Esophagus muscularis mucosa (tissue), 4 donors: ENCODE results near the gene EIF2B1. TPM values are rescaled to one million over a fixed set of nuclear protein-coding genes. Genes with fewer than 3 reads are reported as not detected.

Source experiments
- DNase-seq: peaks from one replicate; pipeline ENCODE4 v3.0.0-alpha.2; 2017; ENCODE audit errors: extremely low spot score
- H3K27ac ChIP-seq, 4 donors: fragments of 200-600 bp; sonication (generic); replicated peaks in 1 of 4; 1 replicate in 3 of 4; 2 replicates in 1 of 4; pipeline ENCODE4 v1.5.1; 2016 to 2019; ENCODE audit warnings: mild to moderate bottlenecking in 1 of 4
- H3K27me3 ChIP-seq, 4 donors: fragments of 200-600 bp; sonication (generic); one replicate each; pipeline versions ENCODE4 v1.5.1 to v1.6.0; 2016 to 2019
- H3K36me3 ChIP-seq, 4 donors: fragments of 200-600 bp; sonication (generic); one replicate each; pipeline ENCODE4 v1.5.1; 2016 to 2019
- H3K4me1 ChIP-seq, 4 donors: fragments of 200-600 bp; sonication (generic); one replicate each; pipeline ENCODE4 v1.5.1; 2016 to 2019
- H3K4me3 ChIP-seq, 4 donors: fragments of 200-600 bp; sonication (generic); 1 replicate in 2 of 4; 2 replicates in 2 of 4; pipeline ENCODE4 v1.5.1; 2016 to 2019; ENCODE audit warnings: mild to moderate bottlenecking in 4 of 4, moderate library complexity in 1 of 4
- H3K9me3 ChIP-seq, 4 donors: fragments of 200-600 bp; sonication (generic); 1 replicate in 3 of 4; 2 replicates in 1 of 4; pipeline ENCODE4 v1.5.1; 2016 to 2019
- CTCF ChIP-seq, 3 experiments: fragments of 200-600 bp in 2 of 3; fragments of 450-650 bp in 1 of 3; sonication (generic) in 2 of 3; IDR thresholded peaks; one replicate each; pipeline ENCODE4 v1.5.1; 2017 to 2019; ENCODE audit warnings: antibody characterized with exemption in 3 of 3, mild to moderate bottlenecking in 2 of 3, moderate library complexity in 1 of 3
- EP300 ChIP-seq: sonication (generic); formaldehyde crosslinking; IDR thresholded peaks from one replicate; pipeline ENCODE4 v1.6.1; 2017; ENCODE audit warnings: antibody characterized with exemption
- POLR2A ChIP-seq: fragments of 450-650 bp; IDR thresholded peaks from one replicate; pipeline ENCODE4 v1.6.1; 2017; ENCODE audit warnings: antibody characterized with exemption, moderate library complexity, mild to moderate bottlenecking, low read depth
- POLR2AphosphoS5 ChIP-seq, 2 donors: sonication (generic); formaldehyde crosslinking; IDR thresholded peaks; one replicate each; pipeline ENCODE4 v1.6.1; 2017; ENCODE audit warnings: antibody characterized with exemption in 2 of 2
- WGBS: methylation state at CpG from one replicate; pipeline ENCODE4 v1.1.5; 2018; 5-methylcytosine and 5-hydroxymethylcytosine counted together
- intact Hi-C: fragments of 100-400 bp; cut with DNase I; formaldehyde crosslinking; loops from one replicate; pipeline ENCODE4 v1.15.1; 2023
- total RNA-seq, 4 donors: library from RNA; depleted of rRNA; stranded (reverse); fragments of >200 nt; gene quantifications; one replicate each; pipeline versions ENCODE4 v1.1.0 to v1.2.1, GENCODE V29; 2016

The EIF2B1 gene
- total RNA-seq, 4 donors from 2014 or later = 73.7 to 117 (median 94.6) TPM

GRCh38 chr12:123675436-123675835 is 42.0 kb upstream of the EIF2B1 start:
- peaks cover 11 to 23% (median 19%) of the 10 kb centered on the region in 4 donors for H3K4me1 ChIP-seq
- no peak for TF ChIP-seq EP300
- peaks cover 18 to 68% (median 42%) of the 10 kb centered on the region in 4 donors for H3K36me3 ChIP-seq
- no peaks in the 10 kb centered on the region for H3K27me3 ChIP-seq
- H3K27ac ChIP-seq = no peak overlapping the region
- H3K9me3 ChIP-seq = no peaks in the 10 kb centered on the region
- WGBS = 94% methylated on average over 1 of the region's 1 CpG
- intact Hi-C loops = no loop called here
- H3K4me3 ChIP-seq = no peak overlapping the region
- no peak for DNase-seq

- peaks cover 10 to 35% (median 27%) of the 10 kb centered on the region in 4 donors for H3K36me3 ChIP-seq
- H3K9me3 ChIP-seq = no peaks in the 10 kb centered on the region
- no peak for DNase-seq
- no peaks in the 10 kb centered on the region for H3K27me3 ChIP-seq
- TF ChIP-seq POLR2A = no peak
- TF ChIP-seq CTCF (IDR thresholded peaks at IDR 0.05) = no peak
- no peak for TF ChIP-seq EP300
- no peak for TF ChIP-seq POLR2AphosphoS5 (IDR thresholded peaks at IDR 0.05)
- peak overlapping the region in 1 of 4 donors; percentile 66 for H3K27ac ChIP-seq
- intact Hi-C loops = no loop called here
- WGBS = 55% methylated on average over 6 of the region's 6 CpGs
- peaks cover 11 to 23% (median 20%) of the 10 kb centered on the region in 4 donors for H3K4me1 ChIP-seq
- H3K4me3 ChIP-seq = peak overlapping the region; percentile 77 to 97 (median 90)
Measured at GRCh38 chr12:123671876-123672275, 38.4 kb upstream of the EIF2B1 start.

- Histone ChIP-seq H3K4me1 (peaks cover 11 to 23% (median 20%) of the 10 kb centered on the region in 4 donors), H3K36me3 (peaks cover 10 to 31% (median 25%) of the 10 kb centered on the region in 4 donors), H3K4me3 (peak within 1 kb of the TSS; percentile 77 to 97 (median 90)), H3K27ac (peak within 1 kb of the TSS; percentile 49 to 70 (median 58)), H3K9me3 (no peaks in the 10 kb centered on the region), H3K27me3 (no peaks in the 10 kb centered on the region)
- 1% methylated on average over 39 of the region's 53 CpGs for WGBS
- DNase-seq = peak; percentile 100
- intact Hi-C loops = no loop called here
- TF ChIP-seq POLR2AphosphoS5 (IDR thresholded peaks at IDR 0.05) (peak; percentile 37 to 71), CTCF (IDR thresholded peaks at IDR 0.05) (no peak)
Measured at GRCh38 chr12:123670882-123671728, 37.6 kb upstream of the EIF2B1 start, which contains the start of gene TCTN2. TCTN2 (plus strand) TSS chr12:123671113; CDS start chr12:123671241, 128 bp downstream.

- intact Hi-C loops = no loop called here
- H3K4me3 ChIP-seq = no peak overlapping the region
- WGBS = 79% methylated on average over 8 of the region's 8 CpGs
Measured at GRCh38 chr12:123667771-123668170, 34.3 kb upstream of the EIF2B1 start.

More at GRCh38 chr12:123667771-123668170, 34.3 kb upstream of the EIF2B1 start:
- TF ChIP-seq POLR2AphosphoS5 (IDR thresholded peaks at IDR 0.05) = no peak
- TF ChIP-seq CTCF (IDR thresholded peaks at IDR 0.05) = no peak
- no peak for TF ChIP-seq POLR2A
- no peak for TF ChIP-seq EP300
- no peaks in the 10 kb centered on the region for H3K27me3 ChIP-seq
- H3K9me3 ChIP-seq = no peaks in the 10 kb centered on the region
- H3K27ac ChIP-seq = no peak overlapping the region
- H3K4me1 ChIP-seq = peaks cover 11 to 20% (median 19%) of the 10 kb centered on the region in 4 donors
- peaks cover 0 to 11% (median 3%) of the 10 kb centered on the region in 4 donors for H3K36me3 ChIP-seq
- no peak for DNase-seq
